Neutrophil (primary cell): ENCODE results near the gene HOMER3.
A peak's percentile ranks its signal among the peaks of the same experiment; 100 is the strongest.
"Not testable (repeated sequence)": the region's sequence is repeated elsewhere in the genome, so short reads cannot be mapped to it uniquely, and the experiment has no call there.

Source experiments
- H3K27ac ChIP-seq: fragments of 200-600 bp; sonication (generic); 2 replicates; pipeline ENCODE4 v1.5.1; 2016; ENCODE audit warnings: mild to moderate bottlenecking, moderate library complexity
- H3K27me3 ChIP-seq: fragments of 200-600 bp; sonication (generic); 2 replicates; pipeline ENCODE4 v1.6.0; 2016; ENCODE audit warnings: mild to moderate bottlenecking
- H3K36me3 ChIP-seq: fragments of 200-600 bp; sonication (generic); 2 replicates; pipeline ENCODE4 v1.5.1; 2017
- H3K4me1 ChIP-seq, 2 experiments: fragments of 200-600 bp in 1 of 2; sonication (generic) in 1 of 2; 1 replicate in 1 of 2; 2 replicates in 1 of 2; pipeline versions ENCODE4 v1.5.1 to v1.6.1; 2013 to 2016; ENCODE audit warnings: low read depth in 1 of 2, low read length in 1 of 2, mild to moderate bottlenecking in 1 of 2, moderate library complexity in 1 of 2; ENCODE audit not compliant: control insufficient read depth in 1 of 2, insufficient read depth in 1 of 2
- H3K4me3 ChIP-seq, 2 experiments: fragments of 200-600 bp in 1 of 2; sonication (generic) in 1 of 2; 1 replicate in 1 of 2; 2 replicates in 1 of 2; pipeline ENCODE4 v1.5.1; 2013 to 2016; ENCODE audit warnings: low read depth in 1 of 2, low read length in 1 of 2, mild to moderate bottlenecking in 1 of 2, moderate library complexity in 1 of 2
- H3K9me3 ChIP-seq: fragments of 200-600 bp; sonication (generic); 2 replicates; pipeline ENCODE4 v1.5.1; 2016
- TF ChIP-seq, protein P1 (sequence below): fragments of 200-600 bp; sonication (generic); IDR thresholded peaks from 2 replicates; pipeline ENCODE4 v1.5.1; 2016; ENCODE audit warnings: antibody characterized with exemption

Gene HOMER3

DNA sequence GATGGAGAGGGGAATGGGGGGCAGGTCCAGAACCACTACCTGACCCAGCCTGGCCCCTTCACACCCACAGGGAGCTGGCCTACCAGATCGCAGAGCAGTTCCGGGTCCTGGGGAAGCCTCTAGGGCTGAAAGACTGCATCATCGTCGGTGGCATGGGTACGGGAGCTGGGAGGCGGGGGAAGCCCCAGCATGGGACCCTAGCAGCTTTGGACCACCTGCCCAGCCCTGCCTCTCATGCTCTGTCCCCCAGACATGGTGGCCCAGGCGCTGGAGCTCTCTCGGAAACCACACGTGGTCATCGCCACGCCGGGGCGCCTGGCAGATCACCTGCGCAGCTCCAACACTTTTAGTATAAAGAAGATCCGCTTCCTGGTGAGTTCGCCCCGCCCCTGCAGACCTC, 19.4 kb downstream of the HOMER3 start:
- H3K27ac ChIP-seq: no peak overlapping the region

DNA sequence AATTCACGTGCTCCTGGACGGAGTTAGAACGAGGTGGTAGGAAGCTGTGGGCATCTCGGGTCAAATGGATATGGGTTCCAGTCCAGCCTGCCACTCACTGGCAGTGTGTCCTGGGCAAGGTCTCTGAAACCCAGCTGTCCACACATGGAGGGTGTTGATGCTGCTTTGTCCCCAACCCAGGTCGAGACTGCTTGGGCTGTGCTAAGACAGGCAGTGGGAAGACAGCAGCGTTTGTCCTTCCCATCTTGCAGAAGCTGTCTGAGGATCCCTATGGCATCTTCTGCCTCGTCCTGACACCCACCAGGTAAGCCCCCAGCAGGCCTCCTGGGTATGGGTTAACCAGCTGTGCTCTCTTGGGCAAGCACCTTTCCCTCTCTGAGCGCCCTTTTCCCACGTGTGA, 20.6 kb downstream of the HOMER3 start:
- Histone ChIP-seq H3K4me3 (peak overlapping the region; percentile 85 to 96), H3K36me3 (peaks cover 49% of the 10 kb centered on the region), H3K27me3 (no peaks in the 10 kb centered on the region), H3K4me1 (peaks cover 25 to 29% of the 10 kb centered on the region in 2 experiments), H3K9me3 (no peaks in the 10 kb centered on the region), H3K27ac (peak overlapping the region; percentile 91)
- TF ChIP-seq, protein P1, sequence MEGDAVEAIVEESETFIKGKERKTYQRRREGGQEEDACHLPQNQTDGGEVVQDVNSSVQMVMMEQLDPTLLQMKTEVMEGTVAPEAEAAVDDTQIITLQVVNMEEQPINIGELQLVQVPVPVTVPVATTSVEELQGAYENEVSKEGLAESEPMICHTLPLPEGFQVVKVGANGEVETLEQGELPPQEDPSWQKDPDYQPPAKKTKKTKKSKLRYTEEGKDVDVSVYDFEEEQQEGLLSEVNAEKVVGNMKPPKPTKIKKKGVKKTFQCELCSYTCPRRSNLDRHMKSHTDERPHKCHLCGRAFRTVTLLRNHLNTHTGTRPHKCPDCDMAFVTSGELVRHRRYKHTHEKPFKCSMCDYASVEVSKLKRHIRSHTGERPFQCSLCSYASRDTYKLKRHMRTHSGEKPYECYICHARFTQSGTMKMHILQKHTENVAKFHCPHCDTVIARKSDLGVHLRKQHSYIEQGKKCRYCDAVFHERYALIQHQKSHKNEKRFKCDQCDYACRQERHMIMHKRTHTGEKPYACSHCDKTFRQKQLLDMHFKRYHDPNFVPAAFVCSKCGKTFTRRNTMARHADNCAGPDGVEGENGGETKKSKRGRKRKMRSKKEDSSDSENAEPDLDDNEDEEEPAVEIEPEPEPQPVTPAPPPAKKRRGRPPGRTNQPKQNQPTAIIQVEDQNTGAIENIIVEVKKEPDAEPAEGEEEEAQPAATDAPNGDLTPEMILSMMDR: no peak

More for the DNA sequence above, 19.4 kb downstream of the HOMER3 start:
- H3K36me3 ChIP-seq: peaks cover 47% of the 10 kb centered on the region
- H3K9me3 ChIP-seq: no peaks in the 10 kb centered on the region
- TF ChIP-seq, protein P1: no peak
- H3K4me1 ChIP-seq: peaks cover 25 to 29% of the 10 kb centered on the region in 2 experiments
- no peaks in the 10 kb centered on the region for H3K27me3 ChIP-seq
- no peak overlapping the region for H3K4me3 ChIP-seq

DNA sequence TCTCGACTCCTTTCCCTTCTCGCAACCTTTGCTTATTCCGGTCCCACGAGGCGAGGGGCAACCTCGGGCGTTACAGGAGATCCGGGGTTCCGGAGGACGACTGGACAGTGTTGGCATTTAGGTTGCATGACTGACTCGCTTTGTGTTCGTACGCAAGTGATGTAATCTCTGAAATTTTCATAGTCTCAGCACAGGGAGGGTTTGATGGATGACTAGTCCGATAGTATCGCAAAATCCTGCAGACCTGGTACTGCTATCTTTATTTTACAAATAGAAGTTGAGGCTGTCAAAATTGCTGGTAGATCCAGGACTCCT, 21.2 kb downstream of the HOMER3 start:
- H3K9me3 ChIP-seq: no peaks in the 10 kb centered on the region
- peak overlapping the region; percentile 91 for H3K27ac ChIP-seq
- H3K36me3 ChIP-seq: peaks cover 49% of the 10 kb centered on the region
- peaks cover 25 to 29% of the 10 kb centered on the region in 2 experiments for H3K4me1 ChIP-seq
- TF ChIP-seq, protein P1: no peak
- H3K27me3 ChIP-seq: no peaks in the 10 kb centered on the region
- peak overlapping the region; percentile 85 to 96 for H3K4me3 ChIP-seq

DNA sequence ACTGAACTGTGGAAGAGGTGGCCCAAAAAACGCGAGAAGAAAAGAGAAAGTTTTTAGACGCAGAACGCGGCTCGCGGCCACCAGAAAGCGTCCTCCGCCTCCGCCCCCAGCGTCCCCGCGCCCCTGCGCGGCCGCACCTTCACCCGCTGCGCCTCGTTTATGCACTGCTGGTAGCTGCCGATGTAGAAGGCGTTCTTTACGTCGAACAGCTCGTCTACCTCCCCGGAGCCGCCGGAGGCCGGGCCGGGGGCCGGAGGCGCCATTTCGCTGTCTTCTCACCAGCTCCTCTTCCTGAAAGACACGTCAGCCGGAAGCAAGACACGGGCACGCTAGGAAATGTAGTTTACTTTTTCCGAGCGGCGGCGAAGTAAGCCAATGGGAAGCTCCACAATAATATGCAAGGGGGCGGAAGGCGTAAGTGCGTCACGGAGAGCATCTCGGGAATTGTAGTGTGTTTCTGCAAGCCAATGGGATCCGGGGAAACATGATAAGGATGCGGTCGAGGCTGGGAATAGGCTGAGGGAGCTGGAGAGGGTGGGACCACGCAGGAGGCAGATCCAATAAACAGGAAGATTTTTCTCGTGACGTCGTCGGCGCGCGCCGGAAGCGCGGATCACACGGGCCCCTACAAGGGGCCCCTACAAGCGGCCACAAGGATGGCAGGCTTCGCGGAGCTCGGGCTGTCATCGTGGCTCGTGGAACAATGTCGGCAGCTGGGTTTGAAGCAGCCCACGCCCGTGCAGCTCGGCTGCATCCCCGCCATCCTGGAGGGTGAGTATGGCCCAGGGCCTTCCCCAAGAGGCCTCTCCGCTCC, 21.7 kb downstream of the HOMER3 start, which contains the start of the genes COPE and DDX49:
Gene COPE (minus strand): TSS at position 302 of the 814 bp plus-strand sequence. CDS start 39 bp downstream, at position 263.
Gene DDX49 (plus strand): TSS at position 630 of the 814 bp plus-strand sequence. CDS start 27 bp downstream, at position 657.
- no peaks in the 10 kb centered on the region for H3K27me3 ChIP-seq
- H3K36me3 ChIP-seq: peaks cover 47% of the 10 kb centered on the region
- TF ChIP-seq, protein P1: peak; percentile 28
- H3K4me3 ChIP-seq: peak within 1 kb of the TSS; percentile 85 to 96
- H3K27ac ChIP-seq: peak within 1 kb of the TSS; percentile 91
- no peaks in the 10 kb centered on the region for H3K9me3 ChIP-seq
- peaks cover 25 to 29% of the 10 kb centered on the region in 2 experiments for H3K4me1 ChIP-seq

DNA sequence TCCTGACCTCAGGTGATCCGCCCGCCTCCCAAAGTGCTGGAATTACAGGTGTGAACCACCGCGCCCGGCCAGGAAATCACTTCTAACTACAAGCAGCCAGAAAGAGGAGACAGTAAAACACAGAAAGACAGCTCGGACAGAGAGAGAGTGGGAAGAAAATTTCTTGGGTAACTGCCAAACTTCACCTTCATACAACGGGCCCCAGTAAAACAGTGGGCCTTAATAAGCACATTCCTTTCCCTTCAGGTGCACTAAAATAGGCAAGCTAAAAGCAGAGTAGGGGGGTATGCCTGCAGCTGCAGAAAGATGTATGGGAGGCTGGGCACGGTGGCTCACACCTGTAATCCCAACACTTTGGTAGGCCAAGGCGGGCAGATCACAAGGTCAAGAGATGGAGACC, 23.4 kb downstream of the HOMER3 start:
- H3K27me3 ChIP-seq, H3K4me3 ChIP-seq, H3K27ac ChIP-seq, H3K9me3 ChIP-seq: not testable (repeated sequence)
- H3K4me1 ChIP-seq: peaks cover 25 to 29% of the 10 kb centered on the region in 2 experiments
- peaks cover 49% of the 10 kb centered on the region for H3K36me3 ChIP-seq

DNA sequence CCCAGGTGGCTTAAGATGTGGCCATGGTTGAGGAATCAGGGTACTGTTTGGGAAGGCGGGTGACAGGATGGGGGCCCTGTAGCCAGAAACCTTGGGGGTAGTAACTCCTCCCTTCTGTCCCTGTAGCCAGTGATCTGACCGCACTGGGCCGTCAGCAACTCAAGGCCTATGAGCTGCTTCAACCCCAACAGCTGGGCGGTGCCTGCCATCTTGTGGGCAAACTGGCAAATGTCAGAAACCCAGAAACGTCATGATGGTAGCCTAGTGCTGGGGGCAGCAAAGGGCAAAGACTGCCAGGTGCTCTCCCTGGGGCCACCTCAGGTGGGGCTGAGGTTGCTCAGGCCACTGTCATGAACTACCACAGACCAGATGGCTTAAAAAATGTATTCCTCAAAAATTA, 25.4 kb downstream of the HOMER3 start:
- no peaks in the 10 kb centered on the region for H3K27me3 ChIP-seq
- peaks cover 54% of the 10 kb centered on the region for H3K36me3 ChIP-seq
- peaks cover 25 to 28% of the 10 kb centered on the region in 2 experiments for H3K4me1 ChIP-seq
- no peak overlapping the region for H3K27ac ChIP-seq
- H3K9me3 ChIP-seq: no peaks in the 10 kb centered on the region
- TF ChIP-seq, protein P1: no peak
- H3K4me3 ChIP-seq: no peak overlapping the region
